WTC11 (cell line): ENCODE data around the gene MPZL3. TPM values are rescaled to one million over a fixed set of nuclear protein-coding genes. Genes with fewer than 3 reads are reported as not detected.

Experiments used
- ATAC-seq: fragments of 200-7000 bp; cut with Tn5 transposase; 2 replicates; pipeline ENCODE4 v1.10.0; 2021; ENCODE audit warnings: mild to moderate bottlenecking, moderate library complexity
- CTCF ChIA-PET: fragments of 300-600 bp; sonication (Branson Sonifier 250); formaldehyde crosslinking; loops from one replicate; lab custom pipeline; 2021; ENCODE audit warnings: antibody characterized with exemption; lab: Charles Lee
- POLR2A ChIA-PET: fragments of 350-600 bp; sonication (Branson Sonifier 250); formaldehyde crosslinking; loops from one replicate; lab custom pipeline; 2021; ENCODE audit warnings: antibody characterized with exemption; lab: Charles Lee
- DNase-seq: peaks from one replicate; pipeline ENCODE4 v3.0.0; 2021; ENCODE audit warnings: low spot score
- H3K27ac Mint-ChIP-seq: 2 replicates; pipeline ENCODE4 v1.8.0; 2021; ENCODE audit warnings: mixed read lengths
- H3K27me3 Mint-ChIP-seq: 2 replicates; pipeline ENCODE4 v1.8.0; 2021; ENCODE audit warnings: low read depth, mild to moderate bottlenecking, moderate library complexity, mixed read lengths
- H3K36me3 Mint-ChIP-seq: 2 replicates; pipeline ENCODE4 v1.8.0; 2021; ENCODE audit warnings: mixed read lengths
- H3K4me1 Mint-ChIP-seq: 2 replicates; pipeline ENCODE4 v1.8.0; 2022; ENCODE audit warnings: mixed read lengths
- H3K4me3 Mint-ChIP-seq: 2 replicates; pipeline ENCODE4 v1.8.0; 2021; ENCODE audit warnings: mild to moderate bottlenecking, moderate library complexity, mixed read lengths
- H3K9me3 Mint-ChIP-seq: 2 replicates; pipeline ENCODE4 v1.8.0; 2021; ENCODE audit warnings: mixed read lengths
- ESRRA ChIP-seq: sonication (generic); formaldehyde crosslinking; IDR thresholded peaks from 2 replicates; pipeline ENCODE4 v1.8.1; 2022; ENCODE audit warnings: mild to moderate bottlenecking, missing genetic modification reagents, borderline replicate concordance
- JAZF1 ChIP-seq: fragments of 250-450 bp; sonication (Bioruptor Pico); IDR thresholded peaks from 2 replicates; pipeline ENCODE4 v1.9.0; 2021; ENCODE audit warnings: moderate library complexity, mild to moderate bottlenecking, inconsistent platforms
- NFYB ChIP-seq: sonication (generic); formaldehyde crosslinking; conservative IDR thresholded peaks from 2 replicates; pipeline ENCODE4 v1.8.0; 2022; ENCODE audit warnings: low read depth, missing genetic modification reagents
- OVOL2 ChIP-seq: fragments of 250-450 bp; sonication (Bioruptor Pico); IDR thresholded peaks from 2 replicates; pipeline ENCODE4 v1.9.0; 2021; ENCODE audit warnings: mild to moderate bottlenecking, borderline replicate concordance
- SMAD4 ChIP-seq: sonication (generic); formaldehyde crosslinking; IDR thresholded peaks from 2 replicates; pipeline ENCODE4 v1.8.0; 2022; ENCODE audit warnings: mild to moderate bottlenecking, missing genetic modification reagents
- SP1 ChIP-seq: sonication (generic); formaldehyde crosslinking; conservative IDR thresholded peaks from 2 replicates; pipeline ENCODE4 v1.8.1; 2022; ENCODE audit warnings: missing genetic modification reagents
- total RNA-seq: library from RNA; stranded (reverse); gene quantifications from 3 replicates; pipeline ENCODE4 v1.2.3, GENCODE V29; 2021
- TF ChIP-seq, protein P1 (sequence below): fragments of 250-450 bp; sonication (Bioruptor Pico); IDR thresholded peaks from 2 replicates; pipeline ENCODE4 v1.9.0; 2021; ENCODE audit warnings: mild to moderate bottlenecking, borderline replicate concordance
- TF ChIP-seq, protein P2 (sequence below): sonication (generic); formaldehyde crosslinking; IDR thresholded peaks from 2 replicates; pipeline ENCODE4 v1.8.1; 2023; ENCODE audit warnings: mild to moderate bottlenecking, missing genetic modification reagents
- TF ChIP-seq, protein P3 (sequence below): sonication (generic); formaldehyde crosslinking; IDR thresholded peaks from 2 replicates; pipeline ENCODE4 v1.8.0; 2022; ENCODE audit warnings: mild to moderate bottlenecking, missing genetic modification reagents
- TF ChIP-seq, protein P4 (sequence below): sonication (generic); formaldehyde crosslinking; IDR thresholded peaks from 2 replicates; pipeline ENCODE4 v1.8.0; 2022; ENCODE audit warnings: missing genetic modification reagents
- TF ChIP-seq, protein P5 (sequence below): sonication (generic); formaldehyde crosslinking; IDR thresholded peaks from 2 replicates; pipeline ENCODE4 v1.8.1; 2023; ENCODE audit warnings: mild to moderate bottlenecking, missing genetic modification reagents, moderate library complexity
- TF ChIP-seq, protein P6 (sequence below): fragments of 250-450 bp; sonication (Bioruptor Pico); IDR thresholded peaks from 2 replicates; pipeline ENCODE4 v1.9.0; 2021; ENCODE audit warnings: mild to moderate bottlenecking

MPZL3 gene
- total RNA-seq, 1 experiment from 2014 or later = 2.1 TPM

DNA sequence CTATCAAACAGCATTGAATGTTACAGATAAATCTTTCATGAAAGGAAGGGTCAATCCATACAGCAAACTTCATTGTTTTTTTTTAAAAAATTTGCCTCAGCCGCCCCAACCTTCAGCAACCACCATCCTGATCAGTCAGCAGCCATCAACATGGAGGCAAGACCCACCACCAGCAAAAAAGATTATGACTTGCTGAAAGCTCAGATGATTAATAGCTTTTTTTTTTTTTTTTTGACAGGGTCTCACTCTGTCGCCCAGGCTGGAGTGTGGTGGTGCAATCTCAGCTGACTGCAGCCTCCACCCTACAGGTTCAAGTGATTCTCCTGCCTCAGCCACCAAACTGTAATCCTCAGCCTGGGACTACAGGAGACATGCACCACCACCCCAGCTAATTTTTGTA is 34.4 kb upstream of the MPZL3 start (continued):
- TF ChIP-seq SMAD4 (CRISPR knock-in tag) (no peak), NFYB (CRISPR knock-in tag) (no peak)
- TF ChIP-seq, protein P1, sequence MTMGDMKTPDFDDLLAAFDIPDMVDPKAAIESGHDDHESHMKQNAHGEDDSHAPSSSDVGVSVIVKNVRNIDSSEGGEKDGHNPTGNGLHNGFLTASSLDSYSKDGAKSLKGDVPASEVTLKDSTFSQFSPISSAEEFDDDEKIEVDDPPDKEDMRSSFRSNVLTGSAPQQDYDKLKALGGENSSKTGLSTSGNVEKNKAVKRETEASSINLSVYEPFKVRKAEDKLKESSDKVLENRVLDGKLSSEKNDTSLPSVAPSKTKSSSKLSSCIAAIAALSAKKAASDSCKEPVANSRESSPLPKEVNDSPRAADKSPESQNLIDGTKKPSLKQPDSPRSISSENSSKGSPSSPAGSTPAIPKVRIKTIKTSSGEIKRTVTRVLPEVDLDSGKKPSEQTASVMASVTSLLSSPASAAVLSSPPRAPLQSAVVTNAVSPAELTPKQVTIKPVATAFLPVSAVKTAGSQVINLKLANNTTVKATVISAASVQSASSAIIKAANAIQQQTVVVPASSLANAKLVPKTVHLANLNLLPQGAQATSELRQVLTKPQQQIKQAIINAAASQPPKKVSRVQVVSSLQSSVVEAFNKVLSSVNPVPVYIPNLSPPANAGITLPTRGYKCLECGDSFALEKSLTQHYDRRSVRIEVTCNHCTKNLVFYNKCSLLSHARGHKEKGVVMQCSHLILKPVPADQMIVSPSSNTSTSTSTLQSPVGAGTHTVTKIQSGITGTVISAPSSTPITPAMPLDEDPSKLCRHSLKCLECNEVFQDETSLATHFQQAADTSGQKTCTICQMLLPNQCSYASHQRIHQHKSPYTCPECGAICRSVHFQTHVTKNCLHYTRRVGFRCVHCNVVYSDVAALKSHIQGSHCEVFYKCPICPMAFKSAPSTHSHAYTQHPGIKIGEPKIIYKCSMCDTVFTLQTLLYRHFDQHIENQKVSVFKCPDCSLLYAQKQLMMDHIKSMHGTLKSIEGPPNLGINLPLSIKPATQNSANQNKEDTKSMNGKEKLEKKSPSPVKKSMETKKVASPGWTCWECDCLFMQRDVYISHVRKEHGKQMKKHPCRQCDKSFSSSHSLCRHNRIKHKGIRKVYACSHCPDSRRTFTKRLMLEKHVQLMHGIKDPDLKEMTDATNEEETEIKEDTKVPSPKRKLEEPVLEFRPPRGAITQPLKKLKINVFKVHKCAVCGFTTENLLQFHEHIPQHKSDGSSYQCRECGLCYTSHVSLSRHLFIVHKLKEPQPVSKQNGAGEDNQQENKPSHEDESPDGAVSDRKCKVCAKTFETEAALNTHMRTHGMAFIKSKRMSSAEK = no peak
- TF ChIP-seq, all 79 proteins: peak for 0

DNA sequence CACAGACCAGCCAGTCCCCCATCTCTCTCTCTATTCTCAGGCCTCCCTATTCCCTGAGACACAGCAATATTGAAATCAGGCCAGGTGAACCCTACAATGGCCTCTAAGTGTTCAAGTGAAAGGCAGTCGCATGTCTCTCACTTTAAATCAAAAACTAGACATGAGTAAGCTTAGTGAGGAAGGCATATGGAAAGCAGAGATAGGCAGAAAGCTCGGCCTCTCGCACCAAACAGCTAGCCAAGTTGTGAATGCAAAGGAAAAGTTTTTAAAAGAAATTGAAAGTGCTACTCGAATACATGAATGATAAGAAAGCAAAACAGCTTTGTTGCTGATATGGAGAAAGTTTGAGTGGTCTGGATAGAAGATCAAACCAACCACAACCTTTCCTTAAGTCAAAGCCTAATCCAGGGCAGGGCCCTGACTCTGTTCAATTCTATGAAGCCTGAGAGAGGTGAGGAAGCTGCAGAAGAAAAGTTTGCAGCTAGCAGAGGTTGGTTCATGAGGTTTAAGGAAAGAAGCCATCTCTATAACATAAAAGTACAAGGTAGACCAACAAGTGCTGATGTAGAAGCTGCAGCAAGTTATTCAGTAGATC is 31.7 kb upstream of the MPZL3 start:
- POLR2A ChIA-PET = no interaction called here
- Mint-ChIP-seq H3K9me3 (no peaks in the 10 kb centered on the region), H3K4me1 (no peaks in the 10 kb centered on the region), H3K27ac (no peak overlapping the region), H3K27me3 (peaks cover 15% of the 10 kb centered on the region), H3K4me3 (no peak overlapping the region), H3K36me3 (no peaks in the 10 kb centered on the region)
- no peak for DNase-seq
- no peak for ATAC-seq
- TF ChIP-seq JAZF1 (CRISPR knock-in tag) (no peak), ESRRA (no peak), OVOL2 (CRISPR knock-in tag) (no peak), SP1 (CRISPR knock-in tag) (no peak)
- TF ChIP-seq, protein P2, sequence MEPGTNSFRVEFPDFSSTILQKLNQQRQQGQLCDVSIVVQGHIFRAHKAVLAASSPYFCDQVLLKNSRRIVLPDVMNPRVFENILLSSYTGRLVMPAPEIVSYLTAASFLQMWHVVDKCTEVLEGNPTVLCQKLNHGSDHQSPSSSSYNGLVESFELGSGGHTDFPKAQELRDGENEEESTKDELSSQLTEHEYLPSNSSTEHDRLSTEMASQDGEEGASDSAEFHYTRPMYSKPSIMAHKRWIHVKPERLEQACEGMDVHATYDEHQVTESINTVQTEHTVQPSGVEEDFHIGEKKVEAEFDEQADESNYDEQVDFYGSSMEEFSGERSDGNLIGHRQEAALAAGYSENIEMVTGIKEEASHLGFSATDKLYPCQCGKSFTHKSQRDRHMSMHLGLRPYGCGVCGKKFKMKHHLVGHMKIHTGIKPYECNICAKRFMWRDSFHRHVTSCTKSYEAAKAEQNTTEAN (CRISPR knock-in tag) = no peak
- TF ChIP-seq, protein P3, sequence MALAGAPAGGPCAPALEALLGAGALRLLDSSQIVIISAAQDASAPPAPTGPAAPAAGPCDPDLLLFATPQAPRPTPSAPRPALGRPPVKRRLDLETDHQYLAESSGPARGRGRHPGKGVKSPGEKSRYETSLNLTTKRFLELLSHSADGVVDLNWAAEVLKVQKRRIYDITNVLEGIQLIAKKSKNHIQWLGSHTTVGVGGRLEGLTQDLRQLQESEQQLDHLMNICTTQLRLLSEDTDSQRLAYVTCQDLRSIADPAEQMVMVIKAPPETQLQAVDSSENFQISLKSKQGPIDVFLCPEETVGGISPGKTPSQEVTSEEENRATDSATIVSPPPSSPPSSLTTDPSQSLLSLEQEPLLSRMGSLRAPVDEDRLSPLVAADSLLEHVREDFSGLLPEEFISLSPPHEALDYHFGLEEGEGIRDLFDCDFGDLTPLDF (CRISPR knock-in tag) = no peak
- TF ChIP-seq, protein P4, sequence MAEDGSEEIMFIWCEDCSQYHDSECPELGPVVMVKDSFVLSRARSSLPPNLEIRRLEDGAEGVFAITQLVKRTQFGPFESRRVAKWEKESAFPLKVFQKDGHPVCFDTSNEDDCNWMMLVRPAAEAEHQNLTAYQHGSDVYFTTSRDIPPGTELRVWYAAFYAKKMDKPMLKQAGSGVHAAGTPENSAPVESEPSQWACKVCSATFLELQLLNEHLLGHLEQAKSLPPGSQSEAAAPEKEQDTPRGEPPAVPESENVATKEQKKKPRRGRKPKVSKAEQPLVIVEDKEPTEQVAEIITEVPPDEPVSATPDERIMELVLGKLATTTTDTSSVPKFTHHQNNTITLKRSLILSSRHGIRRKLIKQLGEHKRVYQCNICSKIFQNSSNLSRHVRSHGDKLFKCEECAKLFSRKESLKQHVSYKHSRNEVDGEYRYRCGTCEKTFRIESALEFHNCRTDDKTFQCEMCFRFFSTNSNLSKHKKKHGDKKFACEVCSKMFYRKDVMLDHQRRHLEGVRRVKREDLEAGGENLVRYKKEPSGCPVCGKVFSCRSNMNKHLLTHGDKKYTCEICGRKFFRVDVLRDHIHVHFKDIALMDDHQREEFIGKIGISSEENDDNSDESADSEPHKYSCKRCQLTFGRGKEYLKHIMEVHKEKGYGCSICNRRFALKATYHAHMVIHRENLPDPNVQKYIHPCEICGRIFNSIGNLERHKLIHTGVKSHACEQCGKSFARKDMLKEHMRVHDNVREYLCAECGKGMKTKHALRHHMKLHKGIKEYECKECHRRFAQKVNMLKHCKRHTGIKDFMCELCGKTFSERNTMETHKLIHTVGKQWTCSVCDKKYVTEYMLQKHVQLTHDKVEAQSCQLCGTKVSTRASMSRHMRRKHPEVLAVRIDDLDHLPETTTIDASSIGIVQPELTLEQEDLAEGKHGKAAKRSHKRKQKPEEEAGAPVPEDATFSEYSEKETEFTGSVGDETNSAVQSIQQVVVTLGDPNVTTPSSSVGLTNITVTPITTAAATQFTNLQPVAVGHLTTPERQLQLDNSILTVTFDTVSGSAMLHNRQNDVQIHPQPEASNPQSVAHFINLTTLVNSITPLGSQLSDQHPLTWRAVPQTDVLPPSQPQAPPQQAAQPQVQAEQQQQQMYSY (CRISPR knock-in tag) = no peak
- TF ChIP-seq, protein P5, sequence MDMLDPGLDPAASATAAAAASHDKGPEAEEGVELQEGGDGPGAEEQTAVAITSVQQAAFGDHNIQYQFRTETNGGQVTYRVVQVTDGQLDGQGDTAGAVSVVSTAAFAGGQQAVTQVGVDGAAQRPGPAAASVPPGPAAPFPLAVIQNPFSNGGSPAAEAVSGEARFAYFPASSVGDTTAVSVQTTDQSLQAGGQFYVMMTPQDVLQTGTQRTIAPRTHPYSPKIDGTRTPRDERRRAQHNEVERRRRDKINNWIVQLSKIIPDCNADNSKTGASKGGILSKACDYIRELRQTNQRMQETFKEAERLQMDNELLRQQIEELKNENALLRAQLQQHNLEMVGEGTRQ (CRISPR knock-in tag) = no peak
- TF ChIP-seq, protein P6, sequence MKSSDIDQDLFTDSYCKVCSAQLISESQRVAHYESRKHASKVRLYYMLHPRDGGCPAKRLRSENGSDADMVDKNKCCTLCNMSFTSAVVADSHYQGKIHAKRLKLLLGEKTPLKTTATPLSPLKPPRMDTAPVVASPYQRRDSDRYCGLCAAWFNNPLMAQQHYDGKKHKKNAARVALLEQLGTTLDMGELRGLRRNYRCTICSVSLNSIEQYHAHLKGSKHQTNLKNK = no peak
- CTCF ChIA-PET = interaction anchor here (1.5 to 3.4 kb wide), 2 partner anchors 11 to 85 kb away, joined by 5 to 9 read pairs; no protein-coding TSS in a partner anchor
